GM21515 (cell line): ENCODE results near the gene RNF208.

Experiments used
- ATAC-seq: cut with Tn5 transposase; IDR thresholded peaks from one replicate; pipeline ENCODE4 v1.9.1; 2021; ENCODE audit not compliant: unreplicated experiment

Gene RNF208

GRCh38 chr9:137228506-137228967 lies 6.5 kb upstream of the RNF208 start:
- no peak for ATAC-seq

GRCh38 chr9:137227853-137228505 lies 5.9 kb upstream of the RNF208 start:
- no peak for ATAC-seq

GRCh38 chr9:137227054-137227852 lies 5.2 kb upstream of the RNF208 start, which contains the start of gene RNF224:
RNF224 (plus strand) TSS chr9:137227502; CDS start chr9:137228336, 834 bp downstream.
- ATAC-seq: no peak

GRCh38 chr9:137226338-137227053 lies 4.5 kb upstream of the RNF208 start:
- ATAC-seq: no peak

- no peak for ATAC-seq
Measured at GRCh38 chr9:137225699-137226331, 3.8 kb upstream of the RNF208 start.

- ATAC-seq: no peak
Measured at GRCh38 chr9:137224830-137225694, 3.0 kb upstream of the RNF208 start, which contains the start of gene CYSRT1. CYSRT1 (plus strand) TSS chr9:137225174; CDS start chr9:137225622, 448 bp downstream.

- ATAC-seq: peak; percentile 63
Measured at GRCh38 chr9:137223078-137223970, 1.3 kb upstream of the RNF208 start.

- no peak for ATAC-seq
Measured at GRCh38 chr9:137221506-137222111, 431 bp downstream of the RNF208 start.

- ATAC-seq: no peak
Measured at GRCh38 chr9:137221095-137221505, 940 bp downstream of the RNF208 start.

GRCh38 chr9:137220317-137221094 lies 1.5 kb downstream of the RNF208 start:
- no peak for ATAC-seq

- no peak for ATAC-seq
Measured at GRCh38 chr9:137219757-137220316, 2.2 kb downstream of the RNF208 start.

GRCh38 chr9:137218754-137219271 lies 3.2 kb downstream of the RNF208 start:
- no peak for ATAC-seq

GRCh38 chr9:137218212-137218753 lies 3.8 kb downstream of the RNF208 start:
- no peak for ATAC-seq

- no peak for ATAC-seq
Measured at GRCh38 chr9:137217276-137218211, 4.5 kb downstream of the RNF208 start.

- no peak for ATAC-seq
Measured at GRCh38 chr9:137216188-137216965, 5.7 kb downstream of the RNF208 start.
